GM12865 (cell line): ENCODE measurements around the gene SCNM1.
"Not testable (repeated sequence)": the region's sequence is repeated elsewhere in the genome, so short reads cannot be mapped to it uniquely, and the experiment has no call there.

Source experiments
- DNase-seq: peaks from one replicate; pipeline ENCODE4 v3.0.0; 2010; ENCODE audit warnings: low read depth
- H3K4me3 ChIP-seq: 2 replicates; pipeline ENCODE4 v1.5.1; 2011; ENCODE audit warnings: mild to moderate bottlenecking, low read depth, low read length, control low read depth
- TF ChIP-seq, protein P1 (sequence below): IDR thresholded peaks from 2 replicates; pipeline ENCODE4 v1.5.1; 2011; ENCODE audit warnings: low read length, control low read depth, low read depth, inconsistent platforms; ENCODE audit not compliant: insufficient read depth; ENCODE audit errors: missing control alignments

The SCNM1 gene

DNA sequence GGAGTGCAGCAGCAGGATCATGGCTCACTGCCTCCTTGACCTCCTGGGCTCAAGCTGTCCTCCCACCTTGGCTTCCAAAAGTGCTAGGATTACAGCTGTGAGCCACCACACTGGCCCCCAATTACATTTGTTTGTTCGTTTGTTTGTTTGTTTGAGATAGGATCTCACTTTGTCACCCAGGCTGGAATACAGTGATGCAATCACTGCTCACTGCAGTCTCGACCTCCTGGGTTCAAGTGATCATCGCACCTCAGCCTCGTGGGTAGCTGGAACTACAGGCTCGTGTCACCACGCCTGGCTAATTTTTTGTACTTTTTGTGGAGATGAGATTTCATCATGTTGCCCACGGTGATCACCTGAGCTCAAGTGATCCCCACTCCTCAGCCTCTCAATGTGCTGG lies 26.1 kb downstream of the SCNM1 start:
- TF ChIP-seq, protein P1, sequence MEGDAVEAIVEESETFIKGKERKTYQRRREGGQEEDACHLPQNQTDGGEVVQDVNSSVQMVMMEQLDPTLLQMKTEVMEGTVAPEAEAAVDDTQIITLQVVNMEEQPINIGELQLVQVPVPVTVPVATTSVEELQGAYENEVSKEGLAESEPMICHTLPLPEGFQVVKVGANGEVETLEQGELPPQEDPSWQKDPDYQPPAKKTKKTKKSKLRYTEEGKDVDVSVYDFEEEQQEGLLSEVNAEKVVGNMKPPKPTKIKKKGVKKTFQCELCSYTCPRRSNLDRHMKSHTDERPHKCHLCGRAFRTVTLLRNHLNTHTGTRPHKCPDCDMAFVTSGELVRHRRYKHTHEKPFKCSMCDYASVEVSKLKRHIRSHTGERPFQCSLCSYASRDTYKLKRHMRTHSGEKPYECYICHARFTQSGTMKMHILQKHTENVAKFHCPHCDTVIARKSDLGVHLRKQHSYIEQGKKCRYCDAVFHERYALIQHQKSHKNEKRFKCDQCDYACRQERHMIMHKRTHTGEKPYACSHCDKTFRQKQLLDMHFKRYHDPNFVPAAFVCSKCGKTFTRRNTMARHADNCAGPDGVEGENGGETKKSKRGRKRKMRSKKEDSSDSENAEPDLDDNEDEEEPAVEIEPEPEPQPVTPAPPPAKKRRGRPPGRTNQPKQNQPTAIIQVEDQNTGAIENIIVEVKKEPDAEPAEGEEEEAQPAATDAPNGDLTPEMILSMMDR: no peak
- H3K4me3 ChIP-seq: no peak overlapping the region
- no peak for DNase-seq

GRCh38 chr1:151193304-151193703 lies 27.4 kb downstream of the SCNM1 start:
- no peak overlapping the region for H3K4me3 ChIP-seq
- no peak for DNase-seq
- TF ChIP-seq, protein P1: no peak

DNA sequence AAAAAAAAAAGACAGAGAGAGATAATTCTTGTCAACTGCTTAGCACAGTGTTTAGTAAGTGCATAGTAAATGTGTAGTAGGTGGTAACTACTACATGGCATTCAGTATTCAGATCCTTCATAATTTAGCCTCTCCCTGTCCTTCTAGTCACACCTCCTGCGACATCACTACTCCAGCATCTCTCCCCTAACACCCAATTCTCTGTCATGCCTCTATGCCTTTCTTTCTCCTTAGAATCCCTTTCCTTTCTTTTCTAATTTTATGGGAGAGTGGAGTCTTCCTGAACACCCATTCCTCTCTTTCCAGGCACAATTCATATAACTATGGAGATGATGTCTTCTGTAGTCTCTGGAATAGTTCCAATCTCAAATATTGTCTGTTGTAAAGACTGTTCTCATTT lies 27.9 kb downstream of the SCNM1 start:
- TF ChIP-seq, protein P1: no peak
- H3K4me3 ChIP-seq: no peak overlapping the region
- no peak for DNase-seq

DNA sequence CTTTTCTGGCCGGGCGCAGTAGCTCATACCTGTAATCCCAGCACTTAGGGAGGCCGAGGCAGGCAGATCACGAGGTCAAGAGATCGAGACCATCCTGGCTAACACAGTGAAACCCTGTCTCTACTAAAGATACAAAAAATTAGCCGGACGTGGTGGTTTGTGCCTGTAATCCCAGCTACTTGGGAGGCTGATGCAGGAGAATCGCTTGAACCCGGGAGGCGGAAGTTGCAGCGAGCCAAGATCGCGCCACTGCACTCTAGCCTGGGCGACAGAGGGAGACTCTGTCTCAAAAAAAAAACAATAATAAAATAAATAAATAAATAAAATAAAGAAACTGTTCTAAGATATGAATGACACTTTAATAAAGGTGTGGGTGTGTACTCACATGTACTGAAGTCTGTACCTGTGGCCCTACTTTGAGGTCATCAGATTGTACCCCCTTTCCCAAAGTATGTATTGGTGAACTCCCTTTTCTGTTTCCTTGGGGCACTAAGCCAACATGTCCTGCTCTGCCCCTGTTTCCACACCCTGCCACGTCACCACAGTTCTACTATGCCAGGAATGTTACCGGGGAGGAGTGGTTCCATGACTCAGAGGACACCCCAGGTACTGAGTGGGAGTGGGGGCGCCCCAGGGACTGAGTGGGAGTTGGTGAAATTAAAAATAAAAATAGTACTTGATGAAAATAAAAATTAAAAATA lies 29.1 kb downstream of the SCNM1 start:
- H3K4me3 ChIP-seq, DNase-seq: not testable (repeated sequence)

DNA sequence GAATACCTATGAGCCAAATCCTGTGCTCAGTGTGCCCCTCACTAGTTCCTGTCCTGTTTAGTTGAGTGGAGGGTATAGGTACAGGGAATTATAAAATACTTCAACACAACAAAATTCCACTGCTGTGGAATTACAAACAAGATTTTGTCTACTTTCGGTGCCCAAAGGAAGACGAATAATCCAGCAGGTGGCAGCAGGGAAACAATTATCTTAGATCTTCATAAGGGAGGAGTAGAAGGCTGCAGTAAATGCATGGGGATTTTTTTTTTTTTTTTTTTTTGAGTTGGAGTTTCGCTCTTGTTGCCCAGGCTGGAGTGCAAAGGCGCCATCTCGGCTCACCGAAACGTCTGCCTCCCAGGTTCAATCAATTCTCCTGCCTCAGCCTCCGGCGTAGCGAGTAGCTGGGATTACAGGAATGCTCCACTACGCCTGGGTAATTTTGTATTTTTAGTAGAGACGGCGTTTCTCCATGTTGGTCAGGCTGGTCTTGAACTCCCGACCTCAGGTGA lies 30.4 kb downstream of the SCNM1 start:
- no peak overlapping the region for H3K4me3 ChIP-seq
- peak; percentile 80 for DNase-seq
- TF ChIP-seq, protein P1: peak; percentile 43

DNA sequence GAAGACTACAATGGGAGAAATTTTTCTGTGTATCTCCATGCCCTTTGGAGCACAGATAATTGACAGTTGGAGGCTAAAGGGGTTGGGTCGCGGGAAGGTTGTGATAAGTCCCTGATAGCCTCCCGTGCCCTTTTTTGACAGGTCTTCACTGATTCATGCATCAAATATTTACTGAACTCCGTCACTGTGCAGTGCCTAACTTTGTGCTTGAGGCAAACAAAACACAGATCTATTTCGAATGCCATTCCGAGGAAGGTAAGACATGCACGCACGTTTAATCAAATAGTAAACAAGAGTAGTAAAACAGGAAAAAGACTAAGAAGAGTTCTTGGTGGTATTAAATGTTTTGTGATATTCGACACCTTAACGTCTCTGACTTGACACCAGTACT lies 31.9 kb downstream of the SCNM1 start:
- no peak for DNase-seq
- H3K4me3 ChIP-seq: peak overlapping the region; percentile 99
- TF ChIP-seq, protein P1: no peak

DNA sequence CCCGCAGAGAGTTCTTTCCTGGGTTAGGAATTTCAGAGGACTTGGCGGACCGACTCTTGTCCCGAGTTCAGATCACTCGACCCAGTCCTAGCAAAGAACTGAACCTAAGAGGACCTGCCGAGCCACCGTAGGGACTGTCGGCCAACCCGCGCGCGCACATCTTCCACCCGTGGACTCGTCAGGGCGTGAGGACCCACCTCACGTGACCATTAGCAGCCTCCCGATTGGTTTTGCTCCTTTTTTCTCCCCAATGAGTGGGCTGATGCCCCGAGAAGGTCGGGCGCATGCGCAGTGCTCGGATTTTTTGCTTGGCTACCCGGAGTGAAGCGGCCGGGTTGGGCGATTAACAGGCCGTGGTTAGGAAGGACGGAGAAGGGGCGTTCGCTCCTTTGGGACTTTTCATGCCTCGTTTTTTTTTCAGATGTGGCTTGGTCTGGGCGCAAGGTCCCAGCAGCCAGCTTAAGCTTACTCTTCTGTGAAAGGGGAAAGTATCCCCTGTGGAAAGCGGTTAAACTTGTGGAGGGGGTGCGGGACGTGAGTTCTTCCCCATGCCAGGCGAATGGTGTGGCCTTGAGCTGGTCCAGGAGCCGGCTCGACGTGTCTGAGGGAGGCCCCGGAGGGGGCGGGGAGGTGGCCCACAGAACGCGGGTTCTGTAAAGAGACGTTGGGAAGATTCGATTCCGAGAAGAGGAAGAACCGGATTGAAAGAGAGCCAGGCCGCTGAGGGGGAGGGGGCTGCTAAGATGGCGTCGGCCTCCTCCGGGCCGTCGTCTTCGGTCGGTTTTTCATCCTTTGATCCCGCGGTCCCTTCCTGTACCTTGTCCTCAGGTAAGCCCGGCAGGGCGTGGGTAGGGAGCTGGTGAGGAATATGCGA lies 32.5 kb downstream of the SCNM1 start, which contains the start of gene PIP5K1A:
Gene PIP5K1A, plus strand, starts transcription at position 299 of the 874 bp plus-strand sequence. Its CDS starts 445 bp downstream, at position 744.
- peak; percentile 99 for DNase-seq
- peak within 1 kb of the TSS; percentile 99 for H3K4me3 ChIP-seq
- TF ChIP-seq, protein P1: no peak
